HCT116 (cell line): Measurements from ENCODE around the gene SLC41A1. TPM values are rescaled to one million over a fixed set of nuclear protein-coding genes. Genes with fewer than 3 reads are reported as not detected.

Source experiments
- ATAC-seq: fragments of 200-7000 bp; cut with Tn5 transposase; 2 replicates; pipeline ENCODE4 v1.9.1; 2020; ENCODE audit warnings: mild to moderate bottlenecking, moderate library complexity
- BruUV-seq: library from RNA; stranded (reverse); fragments of 400-500 nt; replicated peaks from 2 replicates; lab custom pipeline; 2021; lab: Mats Ljungman, UMichigan
- CTCF ChIA-PET: fragments of 300-600 bp; sonication (Branson Sonifier 250); formaldehyde crosslinking; loops from one replicate; lab custom pipeline; 2021; ENCODE audit warnings: antibody characterized with exemption; lab: Charles Lee
- POLR2A ChIA-PET: fragments of 300-600, 350-600 bp; sonication (Branson Sonifier 250); formaldehyde crosslinking; loops from one replicate; lab custom pipeline; 2021; ENCODE audit warnings: antibody characterized with exemption; lab: Charles Lee
- RAD21 ChIA-PET, 2 experiments: fragments of 300-600 bp; sonication (Branson Sonifier 250); formaldehyde crosslinking; loops; one replicate each; lab custom pipeline; 2023; ENCODE audit warnings: low total read pairs in 2 of 2; ENCODE audit not compliant: uncharacterized antibody in 2 of 2, unreplicated experiment in 2 of 2, low non-redundant PET in 1 of 2; lab: Charles Lee
- DNase-seq: peaks from one replicate; pipeline ENCODE4 v3.0.0-alpha.2; 2010; ENCODE audit warnings: low read depth, low spot score
- H2AFZ ChIP-seq: fragments of 200-600 bp; shearing (Covaris generic), sonication (generic); 2 replicates; pipeline ENCODE4 v1.6.1; 2017; ENCODE audit warnings: low read depth, mixed run types, mixed read lengths, antibody characterized with exemption, low read length; ENCODE audit not compliant: poor library complexity, severe bottlenecking
- H3K27ac ChIP-seq: 2 replicates; pipeline ENCODE4 v1.5.1; 2012; ENCODE audit warnings: low read depth, low read length
- H3K27me3 ChIP-seq: fragments of 200-600 bp; sonication (generic); 2 replicates; pipeline ENCODE4 v1.6.1; 2016; ENCODE audit warnings: mixed run types, low read length, mixed read lengths; ENCODE audit not compliant: insufficient read depth
- H3K36me3 ChIP-seq, 2 experiments: fragments of 200-500 bp in 1 of 2; fragments of 200-600 bp in 1 of 2; sonication (Bioruptor generic) in 1 of 2; sonication (generic) in 1 of 2; 2 replicates each; pipeline versions ENCODE4 v1.5.1 to v1.6.1; 2014 to 2016; ENCODE audit warnings: low read length in 2 of 2, inconsistent platforms in 1 of 2, mixed read lengths in 1 of 2, mixed run types in 1 of 2; ENCODE audit not compliant: insufficient read depth in 2 of 2, control insufficient read depth in 1 of 2
- H3K4me1 ChIP-seq, 2 experiments: fragments of 200-600 bp in 1 of 2; sonication (generic) in 1 of 2; 2 replicates each; pipeline versions ENCODE4 v1.5.1 to v1.6.1; 2012 to 2017; ENCODE audit warnings: low read length in 2 of 2, inconsistent platforms in 1 of 2, mild to moderate bottlenecking in 1 of 2, mixed read lengths in 1 of 2, mixed run types in 1 of 2, moderate library complexity in 1 of 2; ENCODE audit not compliant: insufficient read depth in 2 of 2, control insufficient read depth in 1 of 2
- H3K4me2 ChIP-seq: fragments of 200-600 bp; sonication (generic); 2 replicates; pipeline ENCODE4 v1.6.1; 2017; ENCODE audit warnings: mixed run types, low read length, mixed read lengths
- H3K4me3 ChIP-seq, 2 experiments: fragments of 200-600 bp in 1 of 2; sonication (generic) in 1 of 2; replicated peaks in 1 of 2; 2 replicates each; pipeline ENCODE4 v1.5.1; 2011 to 2016; ENCODE audit warnings: low read length in 2 of 2, control low read depth in 1 of 2, low read depth in 1 of 2, mild to moderate bottlenecking in 1 of 2, mixed read lengths in 1 of 2, mixed run types in 1 of 2
- H3K79me2 ChIP-seq: fragments of 200-600 bp; sonication (generic); 2 replicates; pipeline ENCODE4 v1.6.1; 2017; ENCODE audit warnings: mild to moderate bottlenecking, mixed run types, low read length, moderate library complexity, mixed read lengths; ENCODE audit not compliant: insufficient read depth
- H3K9ac ChIP-seq: fragments of 200-600 bp; sonication (generic); 2 replicates; pipeline ENCODE4 v1.6.1; 2016; ENCODE audit warnings: low read length, mixed read lengths
- H3K9me2 ChIP-seq: fragments of 200-600 bp; sonication (generic), shearing (Covaris generic); 2 replicates; pipeline ENCODE4 v1.6.1; 2017; ENCODE audit warnings: mixed run types, mild to moderate bottlenecking, moderate library complexity; ENCODE audit not compliant: insufficient read depth
- H3K9me3 ChIP-seq, 2 experiments: fragments of 200-500 bp in 1 of 2; fragments of 200-600 bp in 1 of 2; sonication (Bioruptor generic) in 1 of 2; sonication (generic) in 1 of 2; 2 replicates each; pipeline ENCODE4 v1.6.1; 2014 to 2017; ENCODE audit warnings: low read length in 2 of 2, mixed read lengths in 2 of 2, inconsistent platforms in 1 of 2, low read depth in 1 of 2, mild to moderate bottlenecking in 1 of 2, mixed run types in 1 of 2, moderate library complexity in 1 of 2; ENCODE audit not compliant: control insufficient read depth in 1 of 2, insufficient read depth in 1 of 2
- H4K20me1 ChIP-seq: fragments of 200-600 bp; sonication (generic), shearing (Covaris generic); 2 replicates; pipeline ENCODE4 v1.6.1; 2017; ENCODE audit warnings: mixed run types, mild to moderate bottlenecking, moderate library complexity; ENCODE audit not compliant: insufficient read depth
- EZH2 ChIP-seq: fragments of 200-600 bp; sonication (generic); IDR thresholded peaks from 2 replicates; pipeline ENCODE4 v1.6.1; 2017; ENCODE audit warnings: antibody characterized with exemption, mixed run types
- EZH2phosphoT487 ChIP-seq: fragments of 200-600 bp; IDR thresholded peaks from 2 replicates; pipeline ENCODE4 v1.6.1; 2018; ENCODE audit warnings: antibody characterized with exemption, borderline replicate concordance
- FOSL1 ChIP-seq: IDR thresholded peaks from 2 replicates; pipeline ENCODE4 v1.6.1; 2012; ENCODE audit warnings: low read depth
- JUND ChIP-seq: IDR thresholded peaks from 2 replicates; pipeline ENCODE4 v1.6.1; 2012
- POLR2AphosphoS5 ChIP-seq: IDR thresholded peaks from 2 replicates; pipeline ENCODE4 v1.6.1; 2011; ENCODE audit warnings: mild to moderate bottlenecking, low read depth, low read length, moderate library complexity
- SIN3A ChIP-seq: IDR thresholded peaks from 2 replicates; pipeline ENCODE4 v1.6.1; 2012; ENCODE audit warnings: low read depth
- YY1 ChIP-seq: IDR thresholded peaks from 2 replicates; pipeline ENCODE4 v1.6.1; 2011; ENCODE audit warnings: low read length, low read depth, moderate library complexity, mild to moderate bottlenecking; ENCODE audit not compliant: insufficient replicate concordance; ENCODE audit errors: extremely low read depth
- ZNF274 ChIP-seq: fragments of 200-500 bp; sonication (Bioruptor generic); IDR thresholded peaks from 2 replicates; pipeline ENCODE4 v1.6.1; 2014; ENCODE audit warnings: mild to moderate bottlenecking, low read depth, low read length, inconsistent platforms
- intact Hi-C: fragments of 100-400 bp; cut with micrococcal nuclease; formaldehyde crosslinking; loops from 2 replicates; pipeline ENCODE4 v1.10.0; 2022
- total RNA-seq: library from RNA; stranded (reverse); gene quantifications from one replicate; pipeline ENCODE4 v1.2.1, GENCODE V29; 2021; ENCODE audit not compliant: unreplicated experiment
- TF ChIP-seq, protein P1 (sequence below): IDR thresholded peaks from 2 replicates; pipeline ENCODE4 v1.6.1; 2012
- TF ChIP-seq, protein P2 (sequence below): IDR thresholded peaks from 2 replicates; pipeline ENCODE4 v1.6.1; 2011; ENCODE audit warnings: mild to moderate bottlenecking, low read length, moderate library complexity; ENCODE audit not compliant: insufficient replicate concordance; ENCODE audit errors: extremely low read depth
- TF ChIP-seq, protein P3 (sequence below): IDR thresholded peaks from 2 replicates; pipeline ENCODE4 v1.6.1; 2012

The SLC41A1 gene
- total RNA-seq, 1 experiment from 2014 or later = 35.9 TPM

DNA sequence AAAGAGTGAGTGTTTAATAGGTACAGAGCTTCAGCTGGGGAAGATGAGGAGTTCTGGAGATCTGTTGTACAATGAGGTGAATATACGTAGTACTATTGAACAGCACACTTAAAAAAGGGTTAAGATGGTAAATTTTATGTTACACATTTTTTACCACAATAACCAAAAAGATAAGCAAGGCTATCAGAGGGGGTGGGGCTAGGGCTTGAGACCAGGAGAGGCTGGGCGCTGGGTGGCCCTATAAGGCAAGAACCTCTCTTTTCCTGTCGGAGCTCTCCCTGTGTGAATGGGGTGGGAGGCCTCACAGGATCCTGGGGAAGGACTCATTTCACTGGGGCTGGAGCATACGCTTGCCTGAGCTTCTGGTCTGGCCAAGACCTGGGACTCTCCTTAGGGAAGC lies 9.0 kb downstream of the SLC41A1 start:
- Histone ChIP-seq H3K36me3 (peaks cover under 1 to 8% of the 10 kb centered on the region in 2 experiments; a peak in 1 of 4 replicates), H3K9ac (no peak overlapping the region), H2AFZ (no peak overlapping the region), H3K27me3 (no peaks in the 10 kb centered on the region), H3K79me2 (peaks cover 13% of the 10 kb centered on the region; the same call in 1 of the 2 replicates), H3K9me2 (no peaks in the 10 kb centered on the region), H3K4me3 (no peak overlapping the region), H4K20me1 (no peaks in the 10 kb centered on the region), H3K4me2 (no peak overlapping the region)
- ChIA-PET POLR2A (interaction anchor here (1.1 kb wide), 1 partner anchor 12 kb away, joined by 3 read pairs; no protein-coding TSS in a partner anchor), CTCF (interaction anchor here (1.7 to 1.8 kb wide), 2 partner anchors 12 to 173 kb away, joined by 5 read pairs; no protein-coding TSS in a partner anchor)
- intact Hi-C loops = no loop called here
- ATAC-seq = no peak
- TF ChIP-seq, protein P1, sequence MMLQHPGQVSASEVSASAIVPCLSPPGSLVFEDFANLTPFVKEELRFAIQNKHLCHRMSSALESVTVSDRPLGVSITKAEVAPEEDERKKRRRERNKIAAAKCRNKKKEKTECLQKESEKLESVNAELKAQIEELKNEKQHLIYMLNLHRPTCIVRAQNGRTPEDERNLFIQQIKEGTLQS = no peak
- TF ChIP-seq JUND (no peak), SIN3A (no peak), EZH2 (no peak), EZH2phosphoT487 (no peak), POLR2AphosphoS5 (no peak), FOSL1 (no peak), YY1 (no peak), ZNF274 (no peak)
- TF ChIP-seq, protein P2, sequence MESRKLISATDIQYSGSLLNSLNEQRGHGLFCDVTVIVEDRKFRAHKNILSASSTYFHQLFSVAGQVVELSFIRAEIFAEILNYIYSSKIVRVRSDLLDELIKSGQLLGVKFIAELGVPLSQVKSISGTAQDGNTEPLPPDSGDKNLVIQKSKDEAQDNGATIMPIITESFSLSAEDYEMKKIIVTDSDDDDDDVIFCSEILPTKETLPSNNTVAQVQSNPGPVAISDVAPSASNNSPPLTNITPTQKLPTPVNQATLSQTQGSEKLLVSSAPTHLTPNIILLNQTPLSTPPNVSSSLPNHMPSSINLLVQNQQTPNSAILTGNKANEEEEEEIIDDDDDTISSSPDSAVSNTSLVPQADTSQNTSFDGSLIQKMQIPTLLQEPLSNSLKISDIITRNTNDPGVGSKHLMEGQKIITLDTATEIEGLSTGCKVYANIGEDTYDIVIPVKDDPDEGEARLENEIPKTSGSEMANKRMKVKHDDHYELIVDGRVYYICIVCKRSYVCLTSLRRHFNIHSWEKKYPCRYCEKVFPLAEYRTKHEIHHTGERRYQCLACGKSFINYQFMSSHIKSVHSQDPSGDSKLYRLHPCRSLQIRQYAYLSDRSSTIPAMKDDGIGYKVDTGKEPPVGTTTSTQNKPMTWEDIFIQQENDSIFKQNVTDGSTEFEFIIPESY = no peak
- TF ChIP-seq, protein P3, sequence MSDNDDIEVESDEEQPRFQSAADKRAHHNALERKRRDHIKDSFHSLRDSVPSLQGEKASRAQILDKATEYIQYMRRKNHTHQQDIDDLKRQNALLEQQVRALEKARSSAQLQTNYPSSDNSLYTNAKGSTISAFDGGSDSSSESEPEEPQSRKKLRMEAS = no peak
- TF ChIP-seq, all 23 proteins: peak for 0
- no peak for DNase-seq
- Histone ChIP-seq H3K4me1 (peaks cover 7 to 13% of the 10 kb centered on the region in 2 experiments), H3K27ac (no peak overlapping the region), H3K9me3 (no peaks in the 10 kb centered on the region)
- BruUV-seq = no TSS peak
- RAD21 ChIA-PET = no interaction called here
